HG03039 (cell line): ENCODE data around the gene F8.

Source experiments
- ATAC-seq: cut with Tn5 transposase; IDR thresholded peaks from one replicate; pipeline ENCODE4 v1.9.1; 2021; ENCODE audit warnings: mild to moderate bottlenecking, moderate library complexity; ENCODE audit not compliant: unreplicated experiment

The F8 gene

DNA sequence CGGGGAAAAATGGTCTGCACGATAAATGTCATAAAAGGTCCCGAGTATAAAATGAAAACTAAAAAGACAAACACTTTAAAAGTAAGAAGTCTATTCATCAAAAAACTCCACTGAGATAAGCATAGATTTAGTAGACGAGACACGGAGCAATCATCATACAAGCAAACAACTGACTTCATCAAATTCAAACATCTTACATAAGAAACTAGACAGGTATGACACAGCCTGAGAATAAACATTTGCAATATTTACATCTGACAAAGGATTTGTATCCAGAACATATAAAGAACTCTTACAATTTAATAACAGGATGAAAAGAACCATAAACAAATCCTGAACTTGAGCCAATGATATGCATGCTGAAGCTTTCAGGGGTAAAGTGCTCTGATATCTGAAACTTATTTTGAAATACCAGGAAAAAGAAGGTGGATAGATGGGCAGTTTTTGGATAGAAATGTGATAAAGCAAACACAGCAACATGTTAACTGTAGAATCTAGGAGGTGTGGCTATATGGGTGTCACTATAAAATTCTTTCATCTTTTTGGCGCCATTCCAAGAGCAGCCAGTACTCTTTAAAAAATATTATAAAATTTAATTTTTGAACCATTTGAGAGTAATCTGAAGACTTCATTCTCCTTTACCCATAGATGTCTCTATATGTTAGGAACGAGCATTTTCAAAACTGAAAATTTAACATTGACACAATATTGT lies 229.3 kb downstream of the F8 start:
- no peak for ATAC-seq

DNA sequence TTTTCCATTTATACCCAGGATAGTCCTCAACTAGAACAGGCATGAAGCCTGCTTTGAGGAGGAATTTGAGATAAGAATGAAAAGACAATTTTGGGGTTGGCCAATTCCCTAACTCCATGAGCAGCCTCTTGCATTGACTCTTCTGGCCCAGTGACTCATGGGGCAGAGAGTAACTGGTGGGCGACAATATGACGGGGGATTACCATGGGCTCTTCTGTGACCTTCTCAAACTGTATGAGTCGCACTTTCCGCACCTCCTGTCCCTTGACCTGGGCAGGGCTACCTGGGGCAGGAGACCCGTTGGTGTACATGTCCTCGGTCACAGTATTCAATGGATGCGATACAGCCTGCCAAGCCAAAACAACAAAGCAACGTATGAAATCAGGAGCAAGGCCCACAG lies 230.6 kb downstream of the F8 start:
- ATAC-seq = no peak

DNA sequence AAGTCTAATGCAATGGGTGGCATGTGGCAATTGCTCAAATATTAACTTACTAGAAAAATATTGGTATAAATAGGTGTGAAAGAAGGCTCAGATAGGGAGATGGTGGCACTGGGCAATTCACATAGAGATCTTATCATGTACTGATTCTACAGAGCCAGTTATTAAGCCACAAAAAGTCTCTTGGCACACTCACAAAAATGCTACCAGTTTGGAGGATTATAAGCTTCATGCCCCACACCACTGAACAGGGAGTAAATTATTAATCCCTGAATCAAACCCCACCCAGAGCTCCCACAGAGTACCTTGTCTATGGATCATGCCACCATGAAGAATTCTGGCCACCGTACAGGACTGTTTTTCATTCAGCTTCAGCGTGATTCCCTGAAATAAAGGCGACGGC lies 231.1 kb downstream of the F8 start:
- ATAC-seq = no peak
